PC-3 (cell line): ENCODE measurements around the gene SDK1.

Experiments
- EZH2 ChIP-seq: fragments of 300-600 bp; sonication (generic); IDR thresholded peaks from one replicate; pipeline ENCODE4 v1.6.1; 2017; ENCODE audit warnings: antibody characterized with exemption, mild to moderate bottlenecking, low read length; ENCODE audit not compliant: unreplicated experiment
- TF ChIP-seq, protein P1 (sequence below): fragments of 300-600 bp; sonication (generic); conservative IDR thresholded peaks from 2 replicates; pipeline ENCODE4 v1.5.1; 2017; ENCODE audit warnings: antibody characterized with exemption, low read depth, mild to moderate bottlenecking, low read length

DNA sequence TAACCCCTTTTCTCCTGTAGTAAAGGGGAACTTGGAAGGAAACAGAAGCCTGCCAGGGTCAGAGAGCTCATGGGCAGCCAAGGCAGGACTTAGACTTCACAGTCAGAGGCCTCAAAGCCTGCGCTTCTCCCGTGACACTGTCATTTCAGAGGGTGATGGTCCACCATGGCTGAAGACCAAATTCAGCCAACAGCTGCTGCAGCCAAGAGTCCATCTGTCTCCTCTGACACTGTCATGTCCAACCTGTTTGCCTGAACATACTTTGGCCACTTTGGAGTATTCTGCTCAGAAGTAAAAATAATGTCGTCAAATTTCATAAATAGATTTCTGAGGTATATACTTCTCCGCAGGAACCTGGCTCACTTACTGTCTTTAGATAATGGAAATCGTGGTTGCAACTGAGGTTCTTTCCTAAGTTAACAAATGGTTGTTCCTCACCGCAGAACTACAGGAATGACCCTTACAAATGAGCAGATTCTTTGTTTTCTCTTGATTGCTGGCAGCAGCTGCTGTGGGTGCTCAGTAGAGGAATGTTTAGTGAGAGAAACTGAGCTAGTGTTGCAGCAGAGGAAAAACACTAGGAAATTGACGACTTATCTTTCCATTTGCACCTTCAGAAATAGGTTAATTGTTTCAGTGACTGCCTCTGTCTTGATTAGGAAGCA is 626.5 kb downstream of the SDK1 start:
- TF ChIP-seq, protein P1, sequence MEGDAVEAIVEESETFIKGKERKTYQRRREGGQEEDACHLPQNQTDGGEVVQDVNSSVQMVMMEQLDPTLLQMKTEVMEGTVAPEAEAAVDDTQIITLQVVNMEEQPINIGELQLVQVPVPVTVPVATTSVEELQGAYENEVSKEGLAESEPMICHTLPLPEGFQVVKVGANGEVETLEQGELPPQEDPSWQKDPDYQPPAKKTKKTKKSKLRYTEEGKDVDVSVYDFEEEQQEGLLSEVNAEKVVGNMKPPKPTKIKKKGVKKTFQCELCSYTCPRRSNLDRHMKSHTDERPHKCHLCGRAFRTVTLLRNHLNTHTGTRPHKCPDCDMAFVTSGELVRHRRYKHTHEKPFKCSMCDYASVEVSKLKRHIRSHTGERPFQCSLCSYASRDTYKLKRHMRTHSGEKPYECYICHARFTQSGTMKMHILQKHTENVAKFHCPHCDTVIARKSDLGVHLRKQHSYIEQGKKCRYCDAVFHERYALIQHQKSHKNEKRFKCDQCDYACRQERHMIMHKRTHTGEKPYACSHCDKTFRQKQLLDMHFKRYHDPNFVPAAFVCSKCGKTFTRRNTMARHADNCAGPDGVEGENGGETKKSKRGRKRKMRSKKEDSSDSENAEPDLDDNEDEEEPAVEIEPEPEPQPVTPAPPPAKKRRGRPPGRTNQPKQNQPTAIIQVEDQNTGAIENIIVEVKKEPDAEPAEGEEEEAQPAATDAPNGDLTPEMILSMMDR, result no peak
- no peak for TF ChIP-seq EZH2
